Kidney (tissue), 14 donors: Measurements from ENCODE around the gene ACER3. TPM values are rescaled to one million over a fixed set of nuclear protein-coding genes. Genes with fewer than 3 reads are reported as not detected.

ENCODE experiments used
- DNase-seq, 5 donors: peaks; one replicate each; pipeline ENCODE4 v3.0.0-alpha.2; 2013 to 2020
- FAIRE-seq: peaks from 2 replicates; lab custom pipeline; 2012; peaks lifted over from hg19 to GRCh38; lab: Jason Lieb, UNC
- H3K27ac ChIP-seq, 2 donors: one replicate each; pipeline ENCODE4 v1.7.0; 2013; ENCODE audit warnings: low read depth in 2 of 2, low read length in 2 of 2, inconsistent platforms in 1 of 2
- H3K27me3 ChIP-seq: one replicate; pipeline ENCODE4 v1.7.1; 2013; ENCODE audit warnings: low read length, inconsistent platforms; ENCODE audit not compliant: control insufficient read depth, insufficient read depth
- H3K36me3 ChIP-seq, 3 donors: one replicate each; pipeline versions ENCODE4 v1.7.0 to v1.7.1; 2013; ENCODE audit warnings: low read length in 3 of 3, control low read depth in 1 of 3, inconsistent platforms in 1 of 3; ENCODE audit not compliant: insufficient read depth in 3 of 3, control insufficient read depth in 2 of 3
- H3K4me1 ChIP-seq, 3 donors: one replicate each; pipeline versions ENCODE4 v1.7.0 to v1.7.1; 2013; ENCODE audit warnings: low read length in 3 of 3, inconsistent platforms in 1 of 3, low read depth in 1 of 3; ENCODE audit not compliant: control insufficient read depth in 2 of 3, insufficient read depth in 2 of 3
- H3K4me3 ChIP-seq, 3 donors: one replicate each; pipeline versions ENCODE4 v1.7.0 to v1.8.1; 2013; ENCODE audit warnings: low read length in 3 of 3, control low read depth in 1 of 3, inconsistent platforms in 1 of 3
- H3K9ac ChIP-seq, 3 donors: one replicate each; pipeline versions ENCODE4 v1.7.0 to v1.7.1; 2013; ENCODE audit warnings: low read length in 3 of 3, control low read depth in 1 of 3, inconsistent platforms in 1 of 3
- H3K9me3 ChIP-seq, 3 donors: one replicate each; pipeline versions ENCODE4 v1.7.0 to v1.7.1; 2013; ENCODE audit warnings: low read length in 3 of 3, control low read depth in 1 of 3, inconsistent platforms in 1 of 3; ENCODE audit not compliant: control insufficient read depth in 2 of 3, insufficient read depth in 1 of 3
- CTCF ChIP-seq: IDR thresholded peaks from 3 replicates; pipeline ENCODE4 v1.5.1; 2012; ENCODE audit warnings: mild to moderate bottlenecking, moderate library complexity, borderline replicate concordance; ENCODE audit not compliant: insufficient read depth; ENCODE audit errors: extremely low read depth
- intact Hi-C: fragments of 100-400 bp; cut with DNase I; formaldehyde crosslinking; loops from one replicate; pipeline ENCODE4 v1.11.1; 2022
- polyA plus RNA-seq: library from polyadenylated mRNA; stranded (reverse); fragments of 350-450 nt; fragmentation: Illumina TruSeq; extraction: RNeasy Lipid Tissue Mini Kit (QIAGEN cat#74804); gene quantifications from one replicate; pipeline ENCODE4 v1.2.3, GENCODE V29; 2014; ENCODE audit warnings: low read depth, low replicate concordance; ENCODE audit not compliant: insufficient read depth
- total RNA-seq: library from RNA; stranded (reverse); fragmentation: NEBNext Ultra II Directional; extraction: Animal tissue kit (Norgen Biotek cat#: 25700); gene quantifications from one replicate; pipeline ENCODE4 v1.2.1, GENCODE V29; 2021
- donor health status: control.
- donor health status: control.
- donor health status: control.
- donor health status: control.
- donor health status: control.
- donor health status: DM: yes; HTN: yes; CAD: no.
- donor health status: Normal renal cell carcinoma (clear cell type).

ACER3 gene
- total and polyA plus RNA-seq, 2 donors from 2014 or later: 5.9 to 35.3 TPM

- FAIRE-seq (no peak), DNase-seq (no peak)
- Histone ChIP-seq H3K9ac (no peak overlapping the region), H3K27ac (no peak overlapping the region), H3K27me3 (no peaks in the 10 kb centered on the region), H3K9me3 (no peaks in the 10 kb centered on the region), H3K36me3 (no peaks in the 10 kb centered on the region), H3K4me3 (no peak overlapping the region), H3K4me1 (no peaks in the 10 kb centered on the region)
- TF ChIP-seq CTCF: no peak
- intact Hi-C loops: no loop called here
Observed at GRCh38 chr11:76978239-76978638, 117.5 kb downstream of the ACER3 start.

- no peak for TF ChIP-seq CTCF
- H3K36me3 ChIP-seq: no peaks in the 10 kb centered on the region
- FAIRE-seq: no peak
Observed at GRCh38 chr11:76978818-76979217, 118.1 kb downstream of the ACER3 start.

GRCh38 chr11:76980196-76980595 lies 119.5 kb downstream of the ACER3 start:
- no peaks in the 10 kb centered on the region for H3K9me3 ChIP-seq
- no peaks in the 10 kb centered on the region for H3K36me3 ChIP-seq
- intact Hi-C loops: no loop called here
- no peaks in the 10 kb centered on the region for H3K4me1 ChIP-seq
- no peaks in the 10 kb centered on the region for H3K27me3 ChIP-seq
- no peak overlapping the region for H3K27ac ChIP-seq
- H3K4me3 ChIP-seq: no peak overlapping the region
- TF ChIP-seq CTCF: no peak
- no peak for DNase-seq
- H3K9ac ChIP-seq: no peak overlapping the region
- no peak for FAIRE-seq

More at GRCh38 chr11:76978818-76979217, 118.1 kb downstream of the ACER3 start:
- DNase-seq: no peak
- intact Hi-C loops: no loop called here
- no peak overlapping the region for H3K9ac ChIP-seq
- H3K4me1 ChIP-seq: no peaks in the 10 kb centered on the region
- no peak overlapping the region for H3K27ac ChIP-seq
- H3K4me3 ChIP-seq: no peak overlapping the region
- H3K9me3 ChIP-seq: no peaks in the 10 kb centered on the region
- H3K27me3 ChIP-seq: no peaks in the 10 kb centered on the region

- Histone ChIP-seq H3K9me3 (no peaks in the 10 kb centered on the region), H3K9ac (no peak overlapping the region), H3K27ac (no peak overlapping the region), H3K27me3 (no peaks in the 10 kb centered on the region), H3K4me3 (no peak overlapping the region), H3K36me3 (no peaks in the 10 kb centered on the region), H3K4me1 (peaks cover 0 to 3% (median 0%) of the 10 kb centered on the region in 3 donors)
- no peak for TF ChIP-seq CTCF
- FAIRE-seq (no peak), DNase-seq (peak in 1 of 5 donors; percentile 6)
- intact Hi-C loops: no loop called here
Observed at GRCh38 chr11:76984743-76985142, 124.0 kb downstream of the ACER3 start.
